NCI-H748 (cell line): ENCODE measurements around the gene TET3.
"Not testable (repeated sequence)": the region's sequence is repeated elsewhere in the genome, so short reads cannot be mapped to it uniquely, and the experiment has no call there.

Experiments used
- DNase-seq: peaks from one replicate; lab custom pipeline; 2025; ENCODE audit not compliant: unreplicated experiment; lab: John Stamatoyannopoulos, UW

Gene TET3

DNA sequence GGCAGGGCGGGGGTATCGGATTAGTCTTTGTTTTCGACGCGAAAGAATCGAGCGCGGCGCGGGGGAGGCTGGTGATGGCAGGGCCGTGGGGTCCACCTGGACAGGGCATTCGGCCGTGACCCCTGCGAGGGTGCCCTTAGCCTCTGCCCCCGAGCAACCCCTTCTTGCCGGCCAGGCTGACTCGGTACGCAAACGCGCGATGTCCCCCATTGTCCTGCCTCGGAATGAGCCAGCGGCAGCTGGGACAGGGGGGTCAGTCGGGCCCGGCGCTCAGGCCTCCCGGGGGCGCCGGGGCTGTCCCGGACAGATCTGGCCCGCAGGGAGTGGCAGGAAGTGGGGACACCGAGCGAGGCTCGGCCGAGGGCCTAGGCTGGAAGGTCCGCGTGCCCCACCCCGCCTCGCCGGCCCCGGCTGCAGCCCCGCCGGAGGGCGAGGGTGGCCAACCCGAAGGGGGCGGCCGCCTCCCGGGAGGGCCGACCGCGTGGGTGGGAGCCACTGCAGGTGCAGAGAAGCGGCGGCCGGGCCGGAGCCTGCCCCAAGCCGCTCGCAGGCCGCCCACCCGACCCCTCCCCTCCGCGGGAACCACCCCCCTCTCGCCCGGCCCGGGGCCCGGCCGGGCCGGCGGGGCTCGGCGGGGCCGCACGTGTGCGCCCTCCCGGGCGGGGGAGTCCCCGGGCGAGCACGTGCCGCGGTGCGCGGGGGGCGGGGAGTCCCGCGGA is at the start of gene TET3:
TET3 (plus strand) TSS at position 708 of the 719 bp plus-strand sequence. CDS start 1,494 bp downstream, outside the sequence.
- DNase-seq: peak; percentile 52

- no peak for DNase-seq
Measured at GRCh38 chr2:73935641-73936040, 49.1 kb upstream of the TET3 start.

DNA sequence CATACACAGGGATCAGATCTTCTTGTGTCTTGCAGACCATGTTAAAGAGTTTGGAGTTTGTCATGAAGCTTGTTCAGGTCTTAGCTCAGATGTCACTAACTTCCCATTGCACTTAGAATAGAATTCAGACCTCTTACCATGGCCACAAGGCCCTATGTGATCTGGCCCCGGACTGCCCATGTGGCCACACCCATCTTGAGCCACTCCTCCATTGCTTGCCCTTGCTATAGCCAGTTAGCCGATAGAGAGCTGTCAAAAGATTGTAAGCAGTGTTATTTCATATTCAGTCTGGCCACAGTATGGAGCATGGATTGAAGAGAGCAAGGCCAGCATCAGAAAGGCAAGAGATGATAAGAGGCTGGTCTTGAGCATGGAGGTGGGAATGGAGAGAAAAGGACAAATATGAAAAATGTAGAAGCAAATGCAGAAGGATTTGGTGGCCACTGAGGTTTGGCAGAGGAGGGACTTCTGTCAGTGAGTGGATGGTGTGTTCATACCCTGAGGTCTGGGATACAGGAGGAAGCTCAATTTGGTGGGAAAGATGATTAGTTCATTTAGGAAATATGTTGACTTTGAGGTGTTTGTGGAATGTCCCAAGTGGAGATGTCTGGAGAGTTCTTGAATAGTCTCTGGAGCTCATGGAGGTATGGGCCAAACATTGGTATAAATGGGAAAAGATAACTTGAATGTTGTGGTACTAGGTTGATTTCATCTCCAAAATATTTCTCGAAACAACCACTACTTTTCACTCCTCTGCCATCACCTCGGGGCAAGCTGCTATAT is 47.4 kb upstream of the TET3 start:
- no peak for DNase-seq

DNA sequence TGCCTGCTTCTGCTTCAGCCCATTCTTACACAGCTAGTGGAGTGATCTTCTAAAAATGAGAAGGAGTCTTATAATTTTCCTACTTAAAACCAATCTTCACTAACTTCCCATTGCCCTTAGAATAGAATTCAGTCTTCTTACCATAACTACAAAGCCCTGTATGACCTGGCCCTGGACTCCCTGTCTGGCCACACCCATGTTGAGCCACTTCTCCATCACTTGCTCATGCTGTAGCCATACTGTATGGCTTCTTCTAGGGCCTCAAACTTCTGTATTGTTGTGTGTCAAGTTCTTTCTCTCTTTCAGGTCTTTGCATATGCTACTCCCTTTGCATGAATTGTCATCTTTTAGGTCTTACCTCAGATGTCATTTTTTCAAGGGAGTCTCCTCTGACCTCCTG is 46.8 kb upstream of the TET3 start:
- no peak for DNase-seq

DNA sequence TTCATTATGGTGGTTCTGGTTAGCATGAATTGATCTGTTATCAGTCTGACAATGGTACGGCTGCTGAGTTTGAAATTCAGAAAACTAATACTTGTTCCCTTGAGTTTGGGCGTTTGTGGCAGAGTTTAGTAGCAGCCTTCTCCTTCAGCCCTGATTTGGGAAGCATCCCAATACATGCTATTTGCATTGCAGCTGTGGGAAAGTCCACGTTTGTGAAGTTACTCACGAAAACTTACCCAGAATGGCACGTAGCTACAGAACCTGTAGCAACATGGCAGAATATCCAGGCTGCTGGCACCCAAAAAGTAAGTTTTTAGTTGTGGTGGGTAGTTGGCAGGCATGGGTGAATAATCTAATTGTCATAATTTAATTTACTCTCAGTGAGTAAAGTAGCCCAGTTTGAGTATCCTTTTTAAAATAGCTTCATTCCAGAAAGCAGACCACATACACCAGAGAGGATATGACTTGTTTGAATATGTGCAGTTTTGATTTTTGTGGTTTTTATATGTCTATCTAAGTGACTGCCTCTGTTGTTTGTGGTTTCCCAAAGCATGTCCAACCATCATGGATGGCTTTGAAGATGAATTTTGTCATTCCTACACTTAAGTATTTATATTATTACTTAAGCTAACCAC is 45.9 kb upstream of the TET3 start:
- no peak for DNase-seq

GRCh38 chr2:73939419-73939818 is 45.3 kb upstream of the TET3 start:
- no peak for DNase-seq

DNA sequence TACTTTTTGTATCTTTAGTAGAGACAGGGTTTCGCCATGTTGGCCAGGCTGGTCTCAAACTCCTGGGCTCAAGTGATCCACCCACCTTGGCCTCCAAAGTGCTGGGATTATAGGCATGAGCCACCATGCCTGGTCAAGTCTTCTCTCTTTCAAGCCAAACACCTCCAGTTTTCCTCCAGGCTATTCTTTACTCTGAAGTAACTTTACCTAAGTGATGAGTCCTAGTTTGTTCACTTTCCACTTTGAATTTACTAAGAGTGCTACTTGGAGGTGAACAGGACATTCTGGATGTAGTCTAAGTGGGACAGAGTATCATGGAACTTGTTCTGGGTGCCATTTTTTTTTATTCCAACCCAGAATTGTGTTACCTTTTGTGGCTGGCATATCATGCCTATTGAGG is 44.6 kb upstream of the TET3 start:
- not testable (repeated sequence) for DNase-seq

- no peak for DNase-seq
Measured at GRCh38 chr2:73942664-73943063, 42.0 kb upstream of the TET3 start.

DNA sequence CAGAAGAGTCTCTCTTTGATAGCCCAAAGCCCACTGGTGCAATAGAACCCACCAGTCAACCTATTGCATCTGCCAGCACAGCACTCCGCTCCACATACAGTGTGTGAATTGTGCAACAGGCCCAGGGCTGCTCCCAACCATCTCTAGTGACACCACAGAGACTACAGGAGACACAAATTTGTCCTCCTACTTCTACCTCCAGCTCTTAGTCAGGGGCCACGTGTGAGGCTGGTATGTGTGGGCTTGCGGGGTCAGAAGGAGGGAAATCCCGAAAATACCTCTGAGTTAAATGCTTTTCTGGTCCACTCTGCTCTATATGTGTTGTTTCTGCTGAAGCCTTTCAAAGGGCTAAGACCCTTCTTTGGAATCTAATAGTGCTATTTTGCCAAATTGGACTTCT is 40.0 kb upstream of the TET3 start:
- no peak for DNase-seq

- no peak for DNase-seq
Measured at GRCh38 chr2:73946215-73946614, 38.5 kb upstream of the TET3 start.

GRCh38 chr2:73946666-73947065 is 38.0 kb upstream of the TET3 start:
- DNase-seq: no peak

DNA sequence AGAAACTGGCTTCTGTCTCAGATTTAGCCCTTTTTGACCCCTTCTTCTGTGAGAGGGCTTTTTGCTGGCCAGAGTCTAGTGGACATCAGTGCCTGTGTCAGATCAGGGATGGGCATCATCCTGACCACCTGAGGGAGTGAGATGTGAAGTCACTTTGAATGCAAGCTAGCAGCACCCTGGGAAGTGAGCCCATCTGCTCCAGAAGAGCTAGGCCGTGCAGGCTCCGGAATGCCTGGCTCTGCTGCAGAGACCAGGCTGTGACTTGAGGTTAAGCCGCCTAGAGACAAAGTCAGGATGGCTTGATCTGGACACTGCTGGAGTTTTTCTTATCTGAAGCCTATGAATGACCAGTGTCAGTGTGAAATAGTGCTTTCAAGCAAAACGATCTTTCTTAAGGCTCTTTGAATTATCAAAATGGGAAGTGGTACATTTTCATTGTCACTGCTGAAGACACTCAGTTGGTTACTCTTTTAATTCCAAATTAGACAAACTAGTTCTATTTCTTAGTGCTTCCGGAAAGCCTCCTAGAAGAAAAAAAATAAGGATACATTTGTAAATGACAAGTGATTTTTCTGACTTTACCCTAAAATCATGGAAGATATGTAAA is 37.2 kb upstream of the TET3 start:
- no peak for DNase-seq

DNA sequence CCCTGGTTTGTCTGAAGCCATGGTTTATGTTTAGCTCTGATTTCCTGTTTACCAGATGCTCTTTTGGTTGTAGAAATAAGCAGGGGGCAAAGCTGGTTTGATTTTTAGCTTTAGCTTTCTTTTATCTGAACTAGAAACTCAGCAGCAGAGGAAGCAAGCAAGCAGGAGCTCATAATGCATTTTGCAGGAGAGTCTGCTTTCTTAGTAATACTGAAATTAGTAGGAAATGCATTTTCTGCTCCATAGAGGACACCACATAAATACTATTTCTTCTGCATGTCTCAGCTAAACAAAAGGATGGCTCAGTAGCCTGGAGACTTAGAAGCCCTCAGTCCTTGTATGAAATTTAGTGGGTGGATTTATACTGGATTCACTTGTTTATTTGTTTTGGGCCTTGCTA is 34.9 kb upstream of the TET3 start:
- no peak for DNase-seq

GRCh38 chr2:73952499-73953446 is 31.9 kb upstream of the TET3 start:
- no peak for DNase-seq

DNA sequence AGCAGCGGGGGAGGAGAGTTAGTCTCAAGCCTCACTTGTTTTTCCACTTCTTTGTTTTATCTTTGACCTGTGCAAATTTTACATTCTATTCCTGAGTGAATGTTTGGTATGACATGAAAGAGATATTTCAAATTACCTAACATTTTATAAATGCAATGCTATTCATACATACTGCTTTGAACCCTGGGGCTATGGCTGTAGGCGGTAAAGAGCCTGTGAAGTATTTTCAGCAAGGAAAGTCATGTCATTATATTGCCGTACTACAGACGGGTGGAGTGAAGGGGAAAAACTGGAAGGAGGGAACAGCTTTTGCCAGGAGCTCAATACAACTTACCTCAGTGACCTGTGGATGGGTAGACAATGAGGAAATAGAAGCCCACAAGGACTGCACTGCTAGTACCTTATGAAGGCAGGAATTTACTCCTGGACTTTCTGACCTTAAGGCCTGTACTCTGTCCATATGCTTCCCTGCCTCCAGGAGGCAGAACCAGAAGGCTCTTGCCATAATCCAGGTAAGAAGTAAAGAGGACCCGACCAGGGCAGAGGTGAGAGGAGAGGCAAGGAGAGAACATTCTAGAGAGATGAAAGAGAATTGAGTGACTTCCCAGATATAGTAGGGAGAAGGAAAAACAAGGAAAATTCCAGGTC is 28.4 kb upstream of the TET3 start:
- no peak for DNase-seq

GRCh38 chr2:73961274-73961673 is 23.4 kb upstream of the TET3 start:
- no peak for DNase-seq

- no peak for DNase-seq
Measured at GRCh38 chr2:73961823-73962615, 22.7 kb upstream of the TET3 start.

DNA sequence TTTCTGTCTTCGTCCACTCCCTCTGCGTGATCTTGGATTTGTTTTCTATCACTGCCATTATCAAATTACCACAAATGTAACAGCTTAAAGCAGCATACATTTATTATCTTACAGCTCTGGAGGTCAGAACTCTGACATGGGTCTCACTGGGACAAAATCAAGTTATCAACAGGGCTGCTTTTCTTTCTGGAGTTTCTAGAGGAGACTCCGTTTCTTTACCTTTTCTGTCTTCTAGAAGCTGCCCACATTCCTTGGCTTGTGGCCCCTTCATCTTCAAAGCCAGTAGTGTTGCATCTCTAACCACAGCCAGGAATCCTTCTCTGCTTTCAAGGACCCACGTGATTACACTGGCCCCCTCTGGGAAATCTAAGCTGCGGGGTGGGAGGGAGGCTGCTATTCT is 21.9 kb upstream of the TET3 start:
- no peak for DNase-seq

- DNase-seq: no peak
Measured at GRCh38 chr2:73963385-73964120, 21.2 kb upstream of the TET3 start.
